AG09309 (cell line): Measurements from ENCODE around the gene PDE2A.

Experiments used
- DNase-seq: peaks from one replicate; pipeline ENCODE4 v3.0.0-alpha.2; 2010; ENCODE audit warnings: low read depth
- H3K4me3 ChIP-seq: 2 replicates; pipeline ENCODE4 v1.5.1; 2011; ENCODE audit warnings: mild to moderate bottlenecking, low read depth, low read length, moderate library complexity; ENCODE audit not compliant: control insufficient read depth
- TF ChIP-seq, protein P1 (sequence below): IDR thresholded peaks from 2 replicates; pipeline ENCODE4 v1.5.1; 2011; ENCODE audit warnings: mild to moderate bottlenecking, low read depth, low read length, inconsistent platforms; ENCODE audit not compliant: insufficient read depth, control insufficient read depth; ENCODE audit errors: missing control alignments

Gene PDE2A

DNA sequence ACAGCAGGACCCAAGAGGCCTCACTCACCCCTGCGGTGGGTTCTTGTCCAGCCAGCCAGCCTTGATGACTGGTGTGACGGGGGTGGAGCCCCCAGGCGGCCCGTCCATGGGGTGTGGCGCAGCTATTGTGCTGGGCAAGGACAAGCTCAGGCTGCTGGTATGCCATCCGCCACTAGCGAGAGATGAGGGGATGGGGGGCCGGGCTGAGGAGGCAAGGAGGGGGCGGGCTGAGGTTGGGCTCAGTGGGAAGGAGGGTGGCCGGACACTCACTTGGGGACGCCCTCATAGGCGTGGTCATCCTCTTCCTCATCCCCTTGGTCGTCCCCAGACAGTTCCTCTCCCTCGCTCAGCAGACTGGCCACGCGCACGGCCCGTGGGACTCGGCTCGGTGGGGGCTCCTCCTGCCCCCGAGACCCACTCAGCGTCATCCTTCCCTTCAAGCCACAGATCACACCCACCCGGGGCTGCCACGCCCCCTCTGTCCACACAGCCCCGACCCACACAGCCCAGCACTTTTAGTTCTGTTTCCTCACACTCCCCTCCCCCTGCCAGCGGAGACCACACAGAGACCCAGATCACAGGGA lies 38.0 kb upstream of the PDE2A start:
- DNase-seq, result no peak
- TF ChIP-seq, protein P1, sequence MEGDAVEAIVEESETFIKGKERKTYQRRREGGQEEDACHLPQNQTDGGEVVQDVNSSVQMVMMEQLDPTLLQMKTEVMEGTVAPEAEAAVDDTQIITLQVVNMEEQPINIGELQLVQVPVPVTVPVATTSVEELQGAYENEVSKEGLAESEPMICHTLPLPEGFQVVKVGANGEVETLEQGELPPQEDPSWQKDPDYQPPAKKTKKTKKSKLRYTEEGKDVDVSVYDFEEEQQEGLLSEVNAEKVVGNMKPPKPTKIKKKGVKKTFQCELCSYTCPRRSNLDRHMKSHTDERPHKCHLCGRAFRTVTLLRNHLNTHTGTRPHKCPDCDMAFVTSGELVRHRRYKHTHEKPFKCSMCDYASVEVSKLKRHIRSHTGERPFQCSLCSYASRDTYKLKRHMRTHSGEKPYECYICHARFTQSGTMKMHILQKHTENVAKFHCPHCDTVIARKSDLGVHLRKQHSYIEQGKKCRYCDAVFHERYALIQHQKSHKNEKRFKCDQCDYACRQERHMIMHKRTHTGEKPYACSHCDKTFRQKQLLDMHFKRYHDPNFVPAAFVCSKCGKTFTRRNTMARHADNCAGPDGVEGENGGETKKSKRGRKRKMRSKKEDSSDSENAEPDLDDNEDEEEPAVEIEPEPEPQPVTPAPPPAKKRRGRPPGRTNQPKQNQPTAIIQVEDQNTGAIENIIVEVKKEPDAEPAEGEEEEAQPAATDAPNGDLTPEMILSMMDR, result no peak

DNA sequence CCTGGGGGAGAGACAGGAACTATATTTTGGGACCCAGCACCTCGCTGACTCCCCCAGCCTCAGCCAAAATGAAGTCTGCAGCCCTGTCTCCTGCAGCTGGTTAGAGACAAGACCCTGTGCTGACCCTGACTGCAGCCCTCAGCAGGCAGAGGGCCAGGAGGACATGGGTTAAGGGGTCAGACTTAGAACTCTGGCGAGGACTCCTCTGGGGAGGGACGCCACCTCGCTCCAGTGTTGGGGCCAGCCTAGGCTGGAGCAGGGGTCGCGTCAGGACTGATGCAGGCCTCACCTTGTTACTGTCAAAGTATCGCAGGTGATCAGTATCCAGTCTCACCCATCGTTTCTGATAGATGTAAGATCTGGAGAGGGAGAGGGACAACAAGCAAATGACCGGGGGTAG lies 36.9 kb upstream of the PDE2A start:
- no peak for DNase-seq
- TF ChIP-seq, protein P1, result no peak
- no peak overlapping the region for H3K4me3 ChIP-seq

More for the DNA sequence above, 38.0 kb upstream of the PDE2A start:
- H3K4me3 ChIP-seq, result no peak overlapping the region

DNA sequence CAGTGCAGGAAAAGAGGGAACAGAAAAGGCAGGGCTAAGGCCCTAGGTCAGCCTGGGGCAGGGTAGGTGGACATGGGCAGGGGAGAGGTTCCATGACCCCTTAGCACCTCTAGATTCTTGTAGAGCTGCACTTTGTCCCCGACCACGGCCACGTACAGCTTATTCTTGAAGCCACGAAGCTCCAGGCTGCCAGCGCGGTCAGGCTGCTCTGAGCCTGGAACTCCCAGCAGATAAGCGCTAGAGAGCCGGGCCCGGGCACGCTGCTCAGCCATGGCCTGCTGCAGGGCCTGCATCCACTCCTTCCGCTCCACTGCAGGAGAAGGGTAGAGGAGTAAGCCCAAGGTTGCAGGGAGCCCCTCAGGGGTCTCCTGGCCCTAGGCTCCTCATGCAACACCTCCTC lies 36.1 kb upstream of the PDE2A start:
- no peak overlapping the region for H3K4me3 ChIP-seq
- DNase-seq, result no peak
- TF ChIP-seq, protein P1, result no peak

DNA sequence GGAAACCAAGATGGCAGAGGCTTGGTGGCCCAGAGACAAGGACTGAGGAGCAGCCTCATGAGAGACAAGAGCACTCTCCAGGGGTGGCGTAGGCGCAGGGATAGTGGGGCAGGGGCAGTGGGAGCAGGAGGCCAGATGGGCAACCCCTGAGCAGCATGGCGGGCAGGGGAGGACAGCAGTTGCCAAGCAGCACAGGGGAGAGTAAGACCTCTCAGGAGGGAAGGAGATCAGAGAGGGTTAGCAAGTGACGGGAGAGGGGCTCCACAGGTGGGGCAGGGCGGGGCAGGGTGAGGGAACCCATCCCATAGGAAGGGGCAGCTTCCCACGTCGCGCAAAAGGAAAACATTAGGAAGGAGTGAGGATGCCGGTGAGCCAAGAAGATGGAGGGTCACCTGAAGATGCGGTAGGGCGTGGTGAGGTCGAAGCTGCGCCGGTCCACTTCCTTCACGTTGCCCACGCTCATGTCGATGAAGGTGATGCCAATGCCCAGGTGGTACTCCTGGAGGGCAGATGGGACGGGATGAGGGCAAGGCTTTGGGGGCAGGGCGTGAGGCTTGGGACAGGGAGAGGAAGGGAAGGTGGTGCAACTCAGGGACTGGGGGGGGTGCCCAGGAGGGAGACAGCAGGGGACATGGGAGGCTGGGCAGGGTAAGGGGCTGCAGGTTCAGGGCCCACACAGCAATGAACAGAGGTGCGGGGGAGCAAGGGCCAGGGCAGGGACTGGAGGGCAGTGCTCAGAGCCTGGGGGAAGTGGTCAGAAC lies 35.4 kb upstream of the PDE2A start:
- no peak for DNase-seq
- no peak overlapping the region for H3K4me3 ChIP-seq
- TF ChIP-seq, protein P1, result no peak

DNA sequence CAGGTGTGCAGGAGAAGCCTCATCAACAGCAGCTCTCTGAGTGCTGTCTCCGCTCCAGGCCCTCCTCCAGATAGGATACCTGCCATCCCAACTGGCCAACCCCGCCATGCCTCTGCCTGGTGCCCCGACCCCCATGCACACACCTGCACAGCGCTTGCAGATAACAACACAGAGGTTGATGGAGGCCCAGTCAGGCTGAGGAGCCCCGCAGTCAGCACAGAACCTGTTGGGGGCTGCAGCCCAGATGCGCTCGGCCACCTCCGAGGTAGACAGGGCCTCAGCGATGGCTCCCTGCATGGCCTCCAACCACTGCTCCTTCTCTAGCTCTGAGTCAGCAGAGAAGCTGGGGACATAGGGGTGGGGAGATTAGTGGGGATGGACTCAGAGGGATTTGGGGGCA lies 32.8 kb upstream of the PDE2A start:
- no peak for DNase-seq
- TF ChIP-seq, protein P1, result no peak
- no peak overlapping the region for H3K4me3 ChIP-seq

DNA sequence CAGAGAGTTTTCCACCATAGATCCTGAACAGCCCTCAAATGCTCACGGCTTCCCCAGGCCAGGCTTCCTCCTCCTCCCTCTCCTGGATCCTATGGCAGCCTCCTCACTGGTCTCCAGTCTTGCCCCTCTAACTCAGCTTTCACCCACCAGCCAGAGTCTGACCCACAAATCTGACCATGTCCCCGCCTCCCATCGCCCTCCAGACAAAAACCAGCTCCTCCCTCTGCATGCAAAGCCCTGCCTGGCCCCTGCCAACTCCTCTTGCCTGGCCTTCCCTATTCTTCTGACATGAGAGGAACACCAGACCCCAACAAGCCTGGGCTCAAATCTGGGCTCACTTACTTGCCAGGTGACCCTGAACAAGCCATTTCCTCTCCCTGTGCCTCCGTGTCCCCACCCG lies 32.4 kb upstream of the PDE2A start:
- no peak overlapping the region for H3K4me3 ChIP-seq
- DNase-seq, result no peak
- TF ChIP-seq, protein P1, result no peak
